Thyroid gland (tissue), 4 donors: Measurements from ENCODE around the gene TNC. TPM values are rescaled to one million over a fixed set of nuclear protein-coding genes. Genes with fewer than 3 reads are reported as not detected.
A peak's percentile ranks its signal among the peaks of the same experiment; 100 is the strongest.

Experiments used
- DNase-seq, 2 donors: peaks; one replicate each; pipeline ENCODE4 v3.0.0-alpha.2; 2019
- H3K27ac ChIP-seq, 3 donors: fragments of 200-600 bp; sonication (generic); 1 replicate in 2 of 3; 2 replicates in 1 of 3; pipeline ENCODE4 v1.5.1; 2016 to 2019; ENCODE audit warnings: mild to moderate bottlenecking in 1 of 3, moderate library complexity in 1 of 3
- H3K27me3 ChIP-seq: fragments of 200-600 bp; sonication (generic); one replicate; pipeline ENCODE4 v1.5.1; 2019
- H3K36me3 ChIP-seq, 2 donors: fragments of 200-600 bp; sonication (generic); one replicate each; pipeline ENCODE4 v1.5.1; 2016 to 2019
- H3K4me1 ChIP-seq, 2 donors: fragments of 200-600 bp; sonication (generic); one replicate each; pipeline ENCODE4 v1.5.1; 2017 to 2019
- H3K4me3 ChIP-seq, 3 donors: fragments of 200-600 bp; sonication (generic); replicated peaks in 1 of 3; 1 replicate in 2 of 3; 2 replicates in 1 of 3; pipeline ENCODE4 v1.5.1; 2016; ENCODE audit warnings: mild to moderate bottlenecking in 1 of 3
- H3K9me3 ChIP-seq: fragments of 200-600 bp; sonication (generic); one replicate; pipeline ENCODE4 v1.5.1; 2017
- POLR2A ChIP-seq, 2 donors: fragments of 450-650 bp; IDR thresholded peaks; one replicate each; pipeline ENCODE4 v1.6.1; 2017; ENCODE audit warnings: antibody characterized with exemption in 2 of 2, mild to moderate bottlenecking in 2 of 2, moderate library complexity in 1 of 2
- WGBS, 2 donors: methylation state at CpG; one replicate each; pipeline ENCODE4 v1.1.5; 2017; 5-methylcytosine and 5-hydroxymethylcytosine counted together
- intact Hi-C: fragments of 100-400 bp; cut with DNase I; formaldehyde crosslinking; loops from one replicate; pipeline ENCODE4 v1.15.1; 2023
- total RNA-seq, 4 donors: library from RNA; depleted of rRNA; stranded (reverse); fragments of >200 nt; gene quantifications; one replicate each; pipeline ENCODE4 v1.2.3, GENCODE V29; 2016
- TF ChIP-seq, protein P1 (sequence below), 6 experiments: fragments of 200-600 bp in 3 of 6; fragments of 450-650 bp in 3 of 6; sonication (generic) in 3 of 6; IDR thresholded peaks; one replicate each; pipeline ENCODE4 v1.5.1; 2016 to 2019; ENCODE audit warnings: antibody characterized with exemption in 6 of 6, mild to moderate bottlenecking in 2 of 6, inconsistent platforms in 1 of 6, moderate library complexity in 1 of 6

Gene TNC
- total RNA-seq, 4 donors from 2014 or later: 1.0 to 21.8 (median 6.4) TPM

DNA sequence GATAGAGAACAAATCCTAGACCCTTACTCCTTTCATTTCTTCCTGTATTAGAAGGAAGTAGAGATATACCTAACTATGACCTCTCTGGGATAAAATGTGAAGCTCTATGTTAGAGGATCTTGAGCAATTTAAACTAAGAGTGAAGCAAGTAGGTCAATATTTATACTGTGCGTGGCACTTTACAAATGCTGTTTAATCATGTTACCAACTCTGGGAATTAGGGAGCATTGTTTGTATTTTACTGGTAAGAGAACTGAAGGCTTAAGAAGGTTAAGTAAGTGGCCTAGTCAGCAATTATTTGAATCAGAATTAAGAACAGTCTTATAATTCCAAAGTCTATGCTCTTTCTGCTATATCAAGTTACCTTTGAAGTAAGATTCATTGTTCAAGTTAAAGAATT, 12.0 kb downstream of the TNC start:
- no peak overlapping the region for H3K27ac ChIP-seq
- 65 to 70% methylated on average over 1 of the region's 1 CpG for WGBS, 2 donors
- intact Hi-C loops: no loop called here
- H3K9me3 ChIP-seq: no peaks in the 10 kb centered on the region
- H3K4me1 ChIP-seq: peaks cover 0 to 6% of the 10 kb centered on the region in 2 donors
- H3K27me3 ChIP-seq: no peaks in the 10 kb centered on the region
- H3K36me3 ChIP-seq: no peaks in the 10 kb centered on the region
- TF ChIP-seq POLR2A (IDR thresholded peaks at IDR 0.05): no peak
- TF ChIP-seq, protein P1, sequence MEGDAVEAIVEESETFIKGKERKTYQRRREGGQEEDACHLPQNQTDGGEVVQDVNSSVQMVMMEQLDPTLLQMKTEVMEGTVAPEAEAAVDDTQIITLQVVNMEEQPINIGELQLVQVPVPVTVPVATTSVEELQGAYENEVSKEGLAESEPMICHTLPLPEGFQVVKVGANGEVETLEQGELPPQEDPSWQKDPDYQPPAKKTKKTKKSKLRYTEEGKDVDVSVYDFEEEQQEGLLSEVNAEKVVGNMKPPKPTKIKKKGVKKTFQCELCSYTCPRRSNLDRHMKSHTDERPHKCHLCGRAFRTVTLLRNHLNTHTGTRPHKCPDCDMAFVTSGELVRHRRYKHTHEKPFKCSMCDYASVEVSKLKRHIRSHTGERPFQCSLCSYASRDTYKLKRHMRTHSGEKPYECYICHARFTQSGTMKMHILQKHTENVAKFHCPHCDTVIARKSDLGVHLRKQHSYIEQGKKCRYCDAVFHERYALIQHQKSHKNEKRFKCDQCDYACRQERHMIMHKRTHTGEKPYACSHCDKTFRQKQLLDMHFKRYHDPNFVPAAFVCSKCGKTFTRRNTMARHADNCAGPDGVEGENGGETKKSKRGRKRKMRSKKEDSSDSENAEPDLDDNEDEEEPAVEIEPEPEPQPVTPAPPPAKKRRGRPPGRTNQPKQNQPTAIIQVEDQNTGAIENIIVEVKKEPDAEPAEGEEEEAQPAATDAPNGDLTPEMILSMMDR (IDR thresholded peaks at IDR 0.05): no peak
- DNase-seq: no peak
- no peak overlapping the region for H3K4me3 ChIP-seq

DNA sequence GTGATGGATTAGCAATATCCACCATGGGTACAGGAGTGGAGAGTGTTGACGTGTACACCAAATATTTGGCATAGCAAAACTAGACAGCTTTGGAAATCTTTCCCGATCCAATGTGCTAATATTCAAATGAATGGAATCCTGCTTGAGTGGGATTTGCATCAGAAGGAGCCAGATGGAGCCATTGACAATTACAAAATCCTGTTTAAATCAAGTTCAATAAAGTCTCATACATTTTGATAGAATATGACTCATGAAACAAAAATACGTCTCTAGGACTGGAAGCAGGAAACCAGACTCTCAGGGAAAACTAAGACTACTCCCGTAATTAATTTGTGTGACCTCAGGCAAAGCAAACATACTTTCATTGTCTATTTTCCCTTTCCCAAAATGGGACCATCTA, 13.0 kb downstream of the TNC start:
- no peak for DNase-seq
- 85% methylated on average over 4 of the region's 4 CpGs for WGBS, 2 donors
- no peak overlapping the region for H3K4me3 ChIP-seq
- TF ChIP-seq POLR2A (IDR thresholded peaks at IDR 0.05): no peak
- TF ChIP-seq, protein P1 (IDR thresholded peaks at IDR 0.05): no peak
- no peak overlapping the region for H3K27ac ChIP-seq
- intact Hi-C loops: no loop called here
- no peaks in the 10 kb centered on the region for H3K9me3 ChIP-seq
- H3K36me3 ChIP-seq: no peaks in the 10 kb centered on the region
- no peaks in the 10 kb centered on the region for H3K27me3 ChIP-seq
- peaks cover 0 to 6% of the 10 kb centered on the region in 2 donors for H3K4me1 ChIP-seq

DNA sequence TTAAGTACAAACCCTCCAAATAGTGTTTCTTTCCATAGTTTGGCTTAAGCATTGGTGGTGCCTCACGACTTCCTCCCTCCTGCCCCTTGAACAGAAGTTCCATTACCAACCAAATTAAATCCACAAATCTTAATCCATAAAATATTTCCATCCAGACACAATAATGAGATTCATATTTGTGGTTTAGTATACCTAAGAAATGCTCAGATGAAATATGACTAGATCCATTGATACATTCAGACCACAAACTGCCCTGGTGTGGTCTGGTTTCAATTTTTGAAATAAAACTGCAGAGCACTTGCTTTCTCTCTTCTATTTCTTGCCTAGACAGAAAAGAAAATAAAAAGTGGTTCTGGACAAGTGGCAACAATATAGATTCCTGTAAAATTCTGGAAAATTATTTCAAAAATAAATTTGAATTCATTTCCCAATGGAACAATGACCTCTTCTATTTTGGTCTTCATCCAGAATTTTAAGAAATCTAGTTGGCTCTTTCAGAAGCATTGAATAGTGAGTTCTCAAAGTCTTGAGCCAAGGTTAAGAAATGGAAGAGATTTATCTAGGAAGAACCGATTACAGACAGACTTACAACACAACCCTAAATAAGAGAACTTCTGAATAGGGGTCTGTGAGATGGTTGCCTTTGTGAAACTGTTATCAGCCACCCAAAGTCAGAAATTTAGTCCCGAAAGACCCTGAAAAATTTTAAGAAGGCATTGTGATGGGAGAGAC, 14.0 kb downstream of the TNC start:
- Histone ChIP-seq H3K27ac (no peak overlapping the region), H3K27me3 (no peaks in the 10 kb centered on the region), H3K36me3 (no peaks in the 10 kb centered on the region), H3K9me3 (no peaks in the 10 kb centered on the region), H3K4me3 (no peak overlapping the region), H3K4me1 (peaks cover 0 to 8% of the 10 kb centered on the region in 2 donors)
- WGBS, 2 donors: 77 to 83% methylated on average over 3 of the region's 3 CpGs
- intact Hi-C loops: no loop called here
- DNase-seq: no peak
- no peak for TF ChIP-seq POLR2A (IDR thresholded peaks at IDR 0.05)
- TF ChIP-seq, protein P1 (IDR thresholded peaks at IDR 0.05): no peak

DNA sequence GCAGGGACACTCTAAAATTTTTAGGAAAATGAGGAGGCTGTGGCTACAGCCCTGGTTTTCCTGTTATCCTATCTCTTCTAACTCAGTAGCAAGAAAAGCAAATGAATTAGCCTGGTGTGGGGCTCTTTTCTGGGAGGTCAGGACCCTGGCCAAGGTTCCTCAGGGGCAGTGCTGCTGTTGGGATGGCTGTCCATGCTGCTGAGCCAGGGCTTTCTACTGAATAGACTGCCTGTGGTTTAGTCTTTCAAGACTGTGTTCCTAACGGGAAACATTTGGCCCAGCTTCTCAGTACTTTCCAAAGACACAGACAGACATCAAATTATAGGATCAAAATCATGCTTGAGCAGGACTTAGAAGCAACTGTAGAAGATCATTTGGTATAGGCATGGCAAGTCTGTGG, 18.1 kb downstream of the TNC start:
- H3K9me3 ChIP-seq: no peaks in the 10 kb centered on the region
- no peak overlapping the region for H3K4me3 ChIP-seq
- H3K4me1 ChIP-seq: peaks cover 8 to 9% of the 10 kb centered on the region in 2 donors
- intact Hi-C loops: no loop called here
- DNase-seq: no peak
- H3K27me3 ChIP-seq: no peaks in the 10 kb centered on the region
- no peak overlapping the region for H3K27ac ChIP-seq
- 40 to 73% methylated on average over 1 of the region's 1 CpG for WGBS, 2 donors
- no peak for TF ChIP-seq POLR2A (IDR thresholded peaks at IDR 0.05)
- TF ChIP-seq, protein P1 (IDR thresholded peaks at IDR 0.05): no peak
- no peaks in the 10 kb centered on the region for H3K36me3 ChIP-seq

DNA sequence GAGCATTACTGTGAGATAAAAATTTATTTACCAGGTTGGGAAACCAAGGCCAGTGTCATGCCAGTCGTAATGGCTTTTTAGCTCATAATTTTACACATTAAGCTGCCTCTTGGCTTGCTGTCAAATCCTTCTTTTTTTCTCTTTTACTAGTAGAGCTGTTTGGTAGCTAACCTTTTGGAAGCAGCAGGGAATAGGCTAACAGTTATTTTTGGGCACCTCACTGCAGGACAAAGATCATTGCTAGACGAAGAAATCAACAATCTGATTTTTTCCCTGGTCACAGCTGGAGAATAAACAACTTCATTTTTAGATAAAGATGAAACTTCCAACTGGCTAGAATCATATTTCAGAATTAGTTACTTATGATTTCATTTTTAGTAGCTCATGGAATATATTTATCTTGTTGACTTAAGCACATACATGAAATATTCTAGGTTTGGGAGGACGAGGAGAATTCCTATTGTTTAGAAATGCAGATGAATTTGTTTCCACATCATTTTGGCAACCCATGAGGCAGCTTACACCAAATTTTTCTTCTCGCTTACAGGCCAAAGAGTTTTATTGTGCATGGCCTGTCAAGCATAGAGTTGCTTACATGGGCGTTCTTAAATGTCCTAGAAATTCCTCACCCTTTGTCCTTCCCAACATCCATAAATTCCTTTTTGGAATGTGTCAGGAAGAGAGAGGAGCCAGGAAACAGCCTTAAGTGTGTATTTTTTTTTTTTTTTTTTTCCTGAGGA, 19.6 kb downstream of the TNC start:
- no peaks in the 10 kb centered on the region for H3K9me3 ChIP-seq
- peaks cover 9 to 11% of the 10 kb centered on the region in 2 donors for H3K4me1 ChIP-seq
- no peaks in the 10 kb centered on the region for H3K36me3 ChIP-seq
- no peak overlapping the region for H3K4me3 ChIP-seq
- WGBS, 2 donors: 30 to 31% methylated on average over 5 of the region's 5 CpGs
- H3K27me3 ChIP-seq: no peaks in the 10 kb centered on the region
- DNase-seq: no peak
- peak overlapping the region in 1 of 3 donors; percentile 10 for H3K27ac ChIP-seq
- intact Hi-C loops: no loop called here
- TF ChIP-seq POLR2A (IDR thresholded peaks at IDR 0.05): no peak
- TF ChIP-seq, protein P1 (IDR thresholded peaks at IDR 0.05): no peak
